WTC11 (cell line): ENCODE measurements around the gene CNTNAP2.

ENCODE experiments used
- AFF4 ChIP-seq: sonication (generic); formaldehyde crosslinking; IDR thresholded peaks from 2 replicates; pipeline ENCODE4 v1.8.1; 2023; ENCODE audit warnings: mild to moderate bottlenecking, missing genetic modification reagents, borderline replicate concordance
- AR ChIP-seq: fragments of 250-450 bp; sonication (Bioruptor Pico); IDR thresholded peaks from 2 replicates; pipeline ENCODE4 v1.9.0; 2021; ENCODE audit warnings: mild to moderate bottlenecking
- ATF1 ChIP-seq: sonication (generic); formaldehyde crosslinking; IDR thresholded peaks from 2 replicates; pipeline ENCODE4 v1.8.1; 2023; ENCODE audit warnings: mild to moderate bottlenecking, moderate library complexity, missing genetic modification reagents
- ATF2 ChIP-seq: sonication (generic); formaldehyde crosslinking; IDR thresholded peaks from 2 replicates; pipeline ENCODE4 v1.8.1; 2022; ENCODE audit warnings: low read depth, missing genetic modification reagents, borderline replicate concordance
- ATF3 ChIP-seq: sonication (generic); formaldehyde crosslinking; conservative IDR thresholded peaks from 2 replicates; pipeline ENCODE4 v1.8.1; 2022; ENCODE audit warnings: mild to moderate bottlenecking, missing genetic modification reagents
- CTCF ChIP-seq: fragments of 200-600 bp; IDR thresholded peaks from 2 replicates; pipeline ENCODE4 v1.8.0; 2022; ENCODE audit warnings: antibody characterized with exemption
- MAX ChIP-seq: sonication (generic); formaldehyde crosslinking; IDR thresholded peaks from 2 replicates; pipeline ENCODE4 v1.8.0; 2022; ENCODE audit warnings: mild to moderate bottlenecking, missing genetic modification reagents
- NFYB ChIP-seq: sonication (generic); formaldehyde crosslinking; conservative IDR thresholded peaks from 2 replicates; pipeline ENCODE4 v1.8.0; 2022; ENCODE audit warnings: low read depth, missing genetic modification reagents
- NR2C2 ChIP-seq: sonication (generic); formaldehyde crosslinking; IDR thresholded peaks from 2 replicates; pipeline ENCODE4 v1.8.0; 2022; ENCODE audit warnings: mild to moderate bottlenecking, missing genetic modification reagents
- RELA ChIP-seq: sonication (generic); formaldehyde crosslinking; IDR thresholded peaks from 2 replicates; pipeline ENCODE4 v1.8.1; 2022; ENCODE audit warnings: missing genetic modification reagents, mild to moderate bottlenecking, borderline replicate concordance
- TCF7 ChIP-seq: sonication (generic); formaldehyde crosslinking; IDR thresholded peaks from 2 replicates; pipeline ENCODE4 v1.8.0; 2022; ENCODE audit warnings: mild to moderate bottlenecking, low read depth, missing genetic modification reagents, moderate library complexity
- USF2 ChIP-seq: sonication (generic); formaldehyde crosslinking; IDR thresholded peaks from 2 replicates; pipeline ENCODE4 v1.8.1; 2023; ENCODE audit warnings: mild to moderate bottlenecking, missing genetic modification reagents, moderate library complexity

GRCh38 chr7:148174376-148174775, 2057.8 kb downstream of the CNTNAP2 start:
- TF ChIP-seq CTCF: no peak
- no peak for TF ChIP-seq MAX
- no peak for TF ChIP-seq RELA (CRISPR knock-in tag)
- TF ChIP-seq TCF7 (CRISPR knock-in tag): no peak
- no peak for TF ChIP-seq USF2 (CRISPR knock-in tag)
- TF ChIP-seq ATF2 (CRISPR knock-in tag): no peak
- TF ChIP-seq ATF1: no peak
- no peak for TF ChIP-seq NFYB (CRISPR knock-in tag)
- TF ChIP-seq AFF4 (CRISPR knock-in tag): no peak
- TF ChIP-seq NR2C2: no peak
- TF ChIP-seq AR (CRISPR knock-in tag): no peak
- no peak for TF ChIP-seq ATF3 (CRISPR knock-in tag)
